Measurements from ENCODE around the gene INO80D. TPM values are rescaled to one million over a fixed set of nuclear protein-coding genes. Genes with fewer than 3 reads are reported as not detected.

The INO80D gene
- total RNA-seq, 6 experiments from 2014 or later, result 11.3 to 13.1 (median 12.0) TPM

- Mint-ChIP-seq H3K4me3 (peak overlapping the region; percentile 100), H3K27ac (peak overlapping the region; percentile 100), H3K4me1 (ENCODE audit: low read depth) (peaks cover 23% of the 10 kb centered on the region), H3K9me3 (no peaks in the 10 kb centered on the region), H3K36me3 (ENCODE audit: low read depth) (peaks cover 15% of the 10 kb centered on the region), H3K27me3 (ENCODE audit: insufficient read depth) (peaks cover 3% of the 10 kb centered on the region; the same call in 1 of the 2 replicates)
- TF ChIP-seq CTCF (IDR thresholded peaks at IDR 0.05), result no peak
- no peak for DNase-seq
Observed at GRCh38 chr2:206086716-206087350, 859 bp upstream of the INO80D start.

GRCh38 chr2:206084870-206085741 is 868 bp downstream of the INO80D start:
- Mint-ChIP-seq H3K4me1 (ENCODE audit: low read depth) (peaks cover 23% of the 10 kb centered on the region), H3K36me3 (ENCODE audit: low read depth) (peaks cover 13% of the 10 kb centered on the region), H3K9me3 (no peaks in the 10 kb centered on the region), H3K4me3 (peak overlapping the region; percentile 96), H3K27me3 (ENCODE audit: insufficient read depth) (peaks cover 3% of the 10 kb centered on the region; the same call in 1 of the 2 replicates), H3K27ac (peak overlapping the region; percentile 96)
- TF ChIP-seq CTCF (IDR thresholded peaks at IDR 0.05), result no peak
- DNase-seq, result no peak

GRCh38 chr2:206084439-206084869 is 1.5 kb downstream of the INO80D start:
- no peak; the same call in 1 of the 2 replicates for TF ChIP-seq CTCF (IDR thresholded peaks at IDR 0.05)
- H3K27ac Mint-ChIP-seq, result peak overlapping the region; percentile 96

GRCh38 chr2:206083602-206084438 is 2.2 kb downstream of the INO80D start:
- no peak for TF ChIP-seq CTCF (IDR thresholded peaks at IDR 0.05)
- Mint-ChIP-seq H3K9me3 (no peaks in the 10 kb centered on the region), H3K4me1 (ENCODE audit: low read depth) (peaks cover 32% of the 10 kb centered on the region), H3K4me3 (peak overlapping the region; percentile 96), H3K27ac (peak overlapping the region; percentile 96), H3K36me3 (ENCODE audit: low read depth) (peaks cover 11% of the 10 kb centered on the region), H3K27me3 (ENCODE audit: insufficient read depth) (peaks cover 3% of the 10 kb centered on the region; the same call in 1 of the 2 replicates)
- DNase-seq, result no peak

More at GRCh38 chr2:206084439-206084869, 1.5 kb downstream of the INO80D start:
- Mint-ChIP-seq H3K36me3 (ENCODE audit: low read depth) (peaks cover 11% of the 10 kb centered on the region), H3K4me1 (ENCODE audit: low read depth) (peaks cover 29% of the 10 kb centered on the region), H3K4me3 (peak overlapping the region; percentile 96), H3K9me3 (no peaks in the 10 kb centered on the region), H3K27me3 (ENCODE audit: insufficient read depth) (peaks cover 3% of the 10 kb centered on the region; the same call in 1 of the 2 replicates)
- peak; percentile 84 for DNase-seq

- DNase-seq, result no peak
- no peaks in the 10 kb centered on the region for H3K9me3 Mint-ChIP-seq
- TF ChIP-seq CTCF (IDR thresholded peaks at IDR 0.05), result no peak
- no peak overlapping the region for H3K4me3 Mint-ChIP-seq
- H3K27me3 Mint-ChIP-seq (ENCODE audit: insufficient read depth), result peaks cover 3% of the 10 kb centered on the region; the same call in 1 of the 2 replicates
- H3K36me3 Mint-ChIP-seq (ENCODE audit: low read depth), result peaks cover 11% of the 10 kb centered on the region
- peaks cover 37% of the 10 kb centered on the region for H3K4me1 Mint-ChIP-seq (ENCODE audit: low read depth)
- no peak overlapping the region for H3K27ac Mint-ChIP-seq
Observed at GRCh38 chr2:206082298-206082843, 3.6 kb downstream of the INO80D start.
